Thymus (tissue), 11 donors: ENCODE results near the gene MYOM3. TPM values are rescaled to one million over a fixed set of nuclear protein-coding genes. Genes with fewer than 3 reads are reported as not detected.
"Not testable (repeated sequence)": the region's sequence is repeated elsewhere in the genome, so short reads cannot be mapped to it uniquely, and the experiment has no call there.

Source experiments
- DNase-seq, 9 donors: peaks; one replicate each; pipeline ENCODE4 v3.0.0-alpha.2; 2013; ENCODE audit warnings: low spot score in 9 of 9, low read depth in 6 of 9, missing footprints in 1 of 9
- H3K27ac ChIP-seq, 2 donors: one replicate each; pipeline ENCODE4 v1.5.1; 2013; ENCODE audit warnings: control low read depth in 1 of 2, low read depth in 1 of 2, low read length in 1 of 2, mild to moderate bottlenecking in 1 of 2, moderate library complexity in 1 of 2
- H3K27me3 ChIP-seq, 2 donors: one replicate each; pipeline ENCODE4 v1.5.1; 2013; ENCODE audit warnings: low read length in 1 of 2; ENCODE audit not compliant: control insufficient read depth in 2 of 2, insufficient read depth in 1 of 2
- H3K36me3 ChIP-seq, 2 donors: one replicate each; pipeline ENCODE4 v1.5.1; 2013; ENCODE audit warnings: low read length in 1 of 2, mild to moderate bottlenecking in 1 of 2, moderate library complexity in 1 of 2; ENCODE audit not compliant: control insufficient read depth in 2 of 2, insufficient read depth in 2 of 2
- H3K4me1 ChIP-seq, 2 donors: one replicate each; pipeline ENCODE4 v1.5.1; 2013; ENCODE audit warnings: low read length in 2 of 2; ENCODE audit not compliant: control insufficient read depth in 2 of 2, insufficient read depth in 2 of 2
- H3K4me3 ChIP-seq, 2 donors: one replicate each; pipeline ENCODE4 v1.5.1; 2013; ENCODE audit warnings: low read length in 2 of 2, control low read depth in 1 of 2, mild to moderate bottlenecking in 1 of 2
- H3K9me3 ChIP-seq, 2 donors: one replicate each; pipeline ENCODE4 v1.5.1; 2013; ENCODE audit warnings: low read length in 1 of 2, mild to moderate bottlenecking in 1 of 2; ENCODE audit not compliant: control insufficient read depth in 2 of 2, insufficient read depth in 1 of 2
- WGBS: extraction: QIAGEN DNeasy Blood & Tissue Kit; methylation state at CpG from one replicate; pipeline ENCODE4 v1.1.7; 2013; 5-methylcytosine and 5-hydroxymethylcytosine counted together
- polyA plus RNA-seq: library from polyadenylated mRNA; stranded (reverse); fragments of 200-250 nt; gene quantifications from one replicate; pipeline ENCODE4 v1.2.3, GENCODE V29; 2013
- total RNA-seq: library from RNA; stranded (reverse); fragments of 120-200 nt; gene quantifications from one replicate; pipeline ENCODE4 v1.2.4, GENCODE V29; 2013
- donor health status: healthy.

MYOM3 gene
- total and polyA plus RNA-seq, 2 donors = 0.71 to 1.5 TPM

DNA sequence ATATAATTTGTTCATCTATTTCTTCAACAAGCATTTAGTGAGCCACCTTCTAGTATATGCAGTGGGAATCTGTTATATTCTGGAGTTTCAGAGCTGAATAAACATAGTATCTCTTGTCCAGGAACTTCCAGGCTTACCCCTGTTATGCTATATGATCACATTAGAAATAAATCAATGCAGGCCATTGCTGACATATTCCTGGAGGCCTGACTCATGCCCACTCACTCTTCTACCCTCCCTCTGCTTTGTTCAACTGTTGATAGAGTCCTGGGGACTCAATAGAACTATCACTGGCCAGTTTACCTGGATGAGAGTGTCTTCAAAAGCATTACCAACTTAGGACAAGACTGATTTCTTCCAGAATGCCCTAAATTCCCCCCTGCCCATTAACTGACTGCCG, 102.5 kb downstream of the MYOM3 start:
- Histone ChIP-seq H3K27ac (no peak overlapping the region), H3K27me3 (peaks cover 0 to 3% of the 10 kb centered on the region in 2 donors), H3K36me3 (no peaks in the 10 kb centered on the region), H3K4me3 (no peak overlapping the region), H3K4me1 (no peaks in the 10 kb centered on the region), H3K9me3 (no peaks in the 10 kb centered on the region)
- DNase-seq = no peak
- WGBS = 93% methylated on average over 1 of the region's 1 CpG

DNA sequence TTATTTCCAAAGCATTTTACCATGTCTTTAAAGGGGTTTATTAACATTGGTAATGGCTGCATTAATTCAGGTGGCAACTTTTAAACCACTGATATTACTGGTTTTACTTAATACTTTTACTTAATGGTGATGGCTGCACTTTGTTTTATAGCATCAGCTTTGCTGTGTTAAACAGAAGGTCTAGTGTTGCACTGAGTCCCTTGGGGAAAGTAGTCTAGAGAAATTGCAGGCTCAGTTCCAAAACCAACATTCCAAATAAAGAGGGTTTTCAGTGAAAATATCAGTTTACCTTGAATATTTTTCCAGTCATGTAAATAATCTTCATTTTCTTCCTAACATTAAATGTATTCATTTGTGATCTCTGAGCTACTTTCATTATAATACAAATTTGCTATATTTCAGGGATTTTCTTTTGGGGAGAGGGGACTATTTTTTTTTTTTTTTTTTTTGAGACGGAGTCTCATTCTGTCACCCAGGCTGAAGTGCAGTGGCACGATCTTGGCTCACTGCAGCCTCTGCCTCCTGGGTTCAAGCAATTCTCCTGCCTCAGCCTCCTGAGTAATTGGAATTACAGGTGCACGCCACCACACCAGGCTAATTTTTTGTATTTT, 103.3 kb downstream of the MYOM3 start:
- H3K36me3 ChIP-seq, H3K4me1 ChIP-seq, DNase-seq, H3K27me3 ChIP-seq, H3K27ac ChIP-seq, H3K4me3 ChIP-seq, H3K9me3 ChIP-seq: not testable (repeated sequence)
- 34% methylated on average over 3 of the region's 3 CpGs for WGBS

DNA sequence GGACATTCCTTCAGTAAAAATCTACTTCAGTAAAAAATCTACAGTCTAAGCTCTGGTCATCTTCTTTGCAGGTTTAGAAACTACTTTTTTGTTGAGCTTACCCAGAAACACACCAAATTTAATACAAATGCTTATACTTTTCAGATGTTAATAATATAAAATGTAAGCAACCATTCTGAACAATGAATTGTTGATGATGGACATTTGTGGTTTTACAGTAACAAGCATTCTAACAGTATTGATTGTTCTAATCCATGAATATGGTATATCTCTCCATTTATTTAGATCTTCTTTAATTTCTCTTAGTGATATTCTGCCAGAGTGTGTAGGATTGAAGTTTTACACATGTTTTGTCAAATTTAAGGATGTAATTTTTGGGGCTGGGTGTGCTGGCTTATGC, 104.9 kb downstream of the MYOM3 start:
- Histone ChIP-seq H3K9me3 (no peaks in the 10 kb centered on the region), H3K36me3 (no peaks in the 10 kb centered on the region), H3K27me3 (peaks cover 0 to 3% of the 10 kb centered on the region in 2 donors), H3K4me1 (no peaks in the 10 kb centered on the region), H3K27ac (no peak overlapping the region), H3K4me3 (no peak overlapping the region)
- DNase-seq = no peak

Other genes with a start within 250 kb of the MYOM3 start
- 25.9 TPM for gene FUCA1, start 243.8 kb downstream of the MYOM3 start, total RNA-seq
- gene FUCA1, start 243.8 kb downstream of the MYOM3 start, polyA plus RNA-seq = 39.5 TPM
- gene CNR2, start 198.8 kb downstream of the MYOM3 start, total RNA-seq = 1.5 TPM
- 1.8 TPM for gene CNR2, start 198.8 kb downstream of the MYOM3 start, polyA plus RNA-seq
- 143 TPM for gene PNRC2, start 152.3 kb downstream of the MYOM3 start, total RNA-seq
- 151 TPM for gene PNRC2, start 152.3 kb downstream of the MYOM3 start, polyA plus RNA-seq
- gene SRSF10, start 131.8 kb downstream of the MYOM3 start, total RNA-seq = 145 TPM
- 106 TPM for gene SRSF10, start 131.8 kb downstream of the MYOM3 start, polyA plus RNA-seq
- not detected for gene IL22RA1, start 31.0 kb upstream of the MYOM3 start, total RNA-seq
- gene IL22RA1, start 31.0 kb upstream of the MYOM3 start, polyA plus RNA-seq = 0.09 TPM
- gene IFNLR1, start 75.2 kb upstream of the MYOM3 start, total RNA-seq = 0.66 TPM
- gene IFNLR1, start 75.2 kb upstream of the MYOM3 start, polyA plus RNA-seq = 1.3 TPM
- gene GRHL3, start 207.2 kb upstream of the MYOM3 start, total RNA-seq = 0.90 TPM
- 3.2 TPM for gene GRHL3, start 207.2 kb upstream of the MYOM3 start, polyA plus RNA-seq